ENCODE data around the gene RBPJ.

Gene RBPJ

GRCh38 chr4:26463386-26463785 lies 142.6 kb downstream of the RBPJ start:
- ATAC-seq: no peak

- no peak for ATAC-seq
Measured at GRCh38 chr4:26464420-26465095, 143.7 kb downstream of the RBPJ start.

DNA sequence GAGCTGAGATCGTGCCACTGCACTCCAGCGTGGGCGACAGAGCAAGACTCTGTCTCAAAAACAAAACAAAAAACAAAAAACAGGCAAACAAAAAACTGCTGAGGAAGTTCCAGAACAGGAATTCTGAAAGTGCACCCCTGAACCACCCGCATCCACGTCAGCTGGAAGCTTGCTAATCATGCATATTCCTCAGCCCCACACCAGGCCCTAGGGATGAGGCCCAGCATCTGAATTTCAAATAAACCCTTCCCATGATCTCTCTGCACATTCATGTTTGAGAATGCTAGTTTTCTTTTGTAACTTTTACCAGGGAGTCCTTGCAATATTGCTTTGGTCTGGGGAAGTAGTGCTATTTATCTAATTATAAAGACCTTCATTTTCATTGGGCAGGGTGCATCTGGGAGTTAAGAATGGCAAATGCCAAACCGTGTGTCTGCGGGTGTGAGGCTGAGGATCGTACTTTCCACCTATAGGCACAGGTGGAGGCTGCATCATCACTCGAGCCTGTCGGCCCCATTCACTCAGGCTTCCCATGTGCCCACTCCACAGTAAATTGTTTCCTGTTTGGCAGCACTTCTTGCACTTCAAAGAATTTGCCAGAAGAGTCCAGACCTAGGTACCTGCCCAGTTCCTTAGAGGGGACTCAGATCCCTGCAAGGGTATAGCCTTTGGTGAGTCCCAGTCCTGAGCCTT lies 145.9 kb downstream of the RBPJ start:
- ATAC-seq: no peak

DNA sequence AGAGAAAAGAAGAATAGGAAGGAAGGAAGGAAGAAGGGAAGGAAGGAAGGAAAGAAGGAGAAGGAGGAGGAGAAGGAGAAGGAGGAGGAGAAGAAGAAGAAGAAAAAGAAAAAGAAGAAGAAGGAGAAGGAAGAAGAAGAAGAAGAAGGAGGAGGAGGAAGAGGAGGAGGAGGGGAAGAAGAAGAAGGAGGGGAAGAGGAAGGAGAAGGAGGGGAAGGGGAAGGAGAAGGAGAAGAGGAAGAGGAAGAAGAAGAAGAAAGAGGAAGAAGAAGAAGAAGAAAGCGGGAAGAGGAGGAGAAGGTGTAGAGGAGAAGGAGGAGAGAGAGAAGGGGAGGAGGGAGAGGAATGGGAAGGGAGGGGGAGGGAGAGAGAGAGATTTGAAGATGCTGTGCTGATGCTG lies 146.9 kb downstream of the RBPJ start:
- no peak for ATAC-seq

DNA sequence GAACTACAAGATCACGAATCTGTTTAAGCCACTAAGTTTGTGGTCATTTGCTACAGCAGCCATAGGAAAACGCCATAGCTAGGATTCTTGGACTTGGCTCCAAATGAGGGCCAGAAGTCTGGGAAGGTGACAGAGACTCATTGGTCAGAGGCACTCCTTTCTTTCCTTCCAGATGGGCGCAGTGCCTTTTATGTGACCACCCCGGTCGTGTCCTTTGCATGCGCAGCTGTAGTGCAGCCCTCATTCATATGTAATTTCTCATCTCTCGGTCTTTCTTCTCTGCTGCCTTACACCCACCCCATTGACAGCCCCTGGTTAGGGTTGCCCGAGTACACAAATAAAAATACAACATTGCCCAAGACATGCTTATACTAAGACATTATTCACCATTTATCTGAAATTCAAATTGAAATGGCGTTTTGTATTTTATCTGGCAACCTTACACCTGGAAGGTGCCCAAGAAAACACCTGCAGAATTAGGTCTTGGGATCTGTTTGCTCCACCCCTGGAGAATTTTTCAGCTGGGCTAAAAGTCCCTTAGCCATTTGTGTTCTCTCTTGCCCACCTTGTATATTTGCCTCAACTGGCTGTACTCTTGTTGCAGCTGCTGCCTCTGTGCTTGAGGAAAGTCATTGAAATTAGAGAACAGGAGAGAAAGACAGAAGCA lies 147.6 kb downstream of the RBPJ start:
- ATAC-seq: no peak

GRCh38 chr4:26468977-26469376 lies 148.2 kb downstream of the RBPJ start:
- ATAC-seq: no peak

DNA sequence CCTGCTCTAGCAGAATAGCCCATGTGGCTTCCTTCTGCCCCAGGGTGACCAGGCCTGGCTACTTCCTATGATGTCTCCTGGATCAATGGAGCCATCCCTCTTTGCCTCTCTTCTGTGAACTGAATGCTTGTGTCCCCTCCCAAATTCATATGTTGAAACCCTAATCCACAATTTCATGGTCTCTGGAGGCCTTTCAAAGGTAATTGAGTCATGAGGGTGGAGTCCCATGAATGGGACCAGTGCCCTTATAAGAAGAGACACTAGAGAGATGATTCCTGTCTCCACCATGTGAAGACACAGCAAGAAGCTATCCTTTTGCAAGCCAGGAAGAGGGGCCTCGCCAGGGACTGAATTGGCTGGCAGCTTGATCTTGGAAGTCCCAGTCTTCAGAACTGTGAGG lies 151.1 kb downstream of the RBPJ start:
- ATAC-seq: no peak

DNA sequence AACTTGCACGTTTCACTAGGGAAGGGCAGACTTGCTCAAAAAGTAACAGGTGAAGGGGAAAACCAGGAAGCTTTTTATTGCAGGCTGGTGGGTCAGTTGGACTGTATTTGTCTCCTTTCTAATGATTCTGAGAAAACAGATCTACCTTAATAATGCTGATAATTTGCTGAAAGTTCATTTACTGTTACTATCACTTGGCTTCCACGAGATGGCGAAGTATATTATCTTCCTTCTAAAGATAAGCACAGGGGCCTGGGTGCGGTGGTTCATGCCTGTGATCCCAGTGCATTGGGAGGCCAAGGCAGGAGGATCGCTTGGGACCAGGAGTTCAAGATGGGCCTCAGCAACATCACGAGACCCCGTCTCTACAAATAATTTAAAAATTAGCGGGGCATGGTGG lies 153.1 kb downstream of the RBPJ start:
- ATAC-seq: no peak

DNA sequence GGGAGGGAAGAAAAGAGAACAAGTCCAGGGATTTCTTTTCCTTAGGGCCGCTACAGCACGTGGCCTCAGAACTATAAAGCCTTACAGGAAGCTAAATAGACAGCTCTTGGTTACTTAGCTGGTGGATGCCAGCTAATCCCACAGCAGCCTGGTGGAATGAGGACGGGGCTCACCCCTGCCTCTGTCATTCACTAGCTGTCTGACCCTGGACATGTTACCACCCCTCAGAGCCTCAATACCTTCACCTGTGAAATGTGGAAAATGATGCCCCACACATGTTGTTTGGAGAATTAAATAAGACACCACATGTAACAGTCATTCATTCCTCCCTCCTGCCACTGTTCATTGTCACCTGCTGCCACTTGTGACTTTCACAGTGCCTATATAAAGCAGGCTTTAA lies 153.7 kb downstream of the RBPJ start:
- ATAC-seq: no peak

DNA sequence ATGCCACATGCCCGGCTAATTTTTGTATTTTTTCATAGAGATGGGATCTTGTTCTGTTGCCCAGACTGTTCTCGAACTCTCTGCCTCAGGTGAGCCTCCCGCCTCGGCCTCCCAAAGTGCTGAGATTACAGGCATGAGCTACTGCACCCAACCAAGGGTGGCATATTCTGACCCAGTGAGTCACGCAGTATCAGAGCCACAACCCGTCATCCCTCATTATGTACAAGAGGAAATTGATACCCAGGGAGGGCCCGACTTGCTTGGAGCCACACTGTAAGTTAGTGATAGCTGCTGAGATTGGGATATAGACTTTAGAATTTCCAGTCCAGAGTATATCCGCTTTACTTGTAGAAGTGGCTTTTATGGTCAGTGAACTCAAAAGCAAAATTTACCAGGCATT lies 154.9 kb downstream of the RBPJ start:
- ATAC-seq: no peak

- ATAC-seq: no peak
Measured at GRCh38 chr4:26476545-26476944, 155.7 kb downstream of the RBPJ start.

DNA sequence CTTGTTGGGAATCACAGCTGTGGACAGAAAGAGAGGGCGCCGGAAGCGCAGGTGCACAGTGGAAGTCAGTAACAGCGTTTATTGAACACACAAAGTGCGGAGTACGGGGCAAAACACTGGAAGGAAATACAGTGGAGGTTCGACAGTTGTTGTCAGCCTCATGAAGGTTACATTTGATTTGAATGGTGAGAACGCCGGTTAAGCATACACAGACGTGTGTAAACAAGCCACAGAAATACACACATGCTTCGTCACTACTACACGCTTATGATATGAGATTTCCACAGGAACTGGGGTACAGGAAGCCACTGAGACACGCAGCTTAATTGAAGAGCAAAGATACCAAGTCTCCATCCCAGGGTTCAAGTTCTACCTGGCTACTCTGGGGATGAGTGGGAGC lies 157.5 kb downstream of the RBPJ start:
- no peak for ATAC-seq

- ATAC-seq: no peak
Measured at GRCh38 chr4:26482508-26483462, 162.0 kb downstream of the RBPJ start.

- no peak for ATAC-seq
Measured at GRCh38 chr4:26484032-26484515, 163.3 kb downstream of the RBPJ start.

GRCh38 chr4:26484516-26484915 lies 163.7 kb downstream of the RBPJ start:
- ATAC-seq: no peak

Measured in activated CD4-positive, CD25-positive, alpha-beta regulatory T cell treated with anti-CD3 and anti-CD28 coated beads, Interleukin-2, amount 50 U/mL, for 24 hours (primary cell).